GM12878 (cell line): ENCODE measurements around the gene FAM163B. TPM values are rescaled to one million over a fixed set of nuclear protein-coding genes. Genes with fewer than 3 reads are reported as not detected.

Experiments used
- ATAC-seq: fragments of 200-7000 bp; cut with Tn5 transposase; 3 replicates; pipeline ENCODE4 v1.9.1; 2020; ENCODE audit warnings: mild to moderate bottlenecking, moderate library complexity
- BruUV-seq: library from RNA; stranded (reverse); fragments of 400-500 nt; replicated peaks from 2 replicates; lab custom pipeline; 2021; lab: Mats Ljungman, UMichigan
- CTCF ChIA-PET: fragments of 300-600 bp; sonication (Branson Sonifier 250); formaldehyde crosslinking; extraction: SDS; loops from one replicate; lab custom pipeline; 2021; ENCODE audit warnings: inconsistent platforms; lab: Yijun Ruan, JAX
- POLR2A ChIA-PET: fragments of 350-600 bp; formaldehyde crosslinking; extraction: SDS; loops from one replicate; lab custom pipeline; 2021; ENCODE audit warnings: inconsistent platforms; lab: Charles Lee
- RAD21 ChIA-PET: fragments of 300-600 bp; sonication (Branson Sonifier 250); formaldehyde crosslinking; loops from one replicate; lab custom pipeline; 2023; ENCODE audit warnings: antibody characterized with exemption; ENCODE audit not compliant: unreplicated experiment; lab: Charles Lee
- SMC1A ChIA-PET: fragments of 300-600 bp; sonication (Branson Sonifier 250); formaldehyde crosslinking; loops from one replicate; lab custom pipeline; 2023; ENCODE audit not compliant: unreplicated experiment, uncharacterized antibody; lab: Charles Lee
- DNase-seq: peaks from one replicate; pipeline ENCODE4 v3.0.0-alpha.2; 2011; ENCODE audit warnings: low read depth, low spot score
- FAIRE-seq: peaks from 3 replicates; lab custom pipeline; 2011; peaks lifted over from hg19 to GRCh38; lab: Jason Lieb, UNC
- H2AFZ ChIP-seq: 2 replicates; pipeline ENCODE4 v1.6.0; 2011; ENCODE audit warnings: low read depth, low read length, control low read depth; ENCODE audit not compliant: control insufficient read depth
- H3K27ac ChIP-seq: 2 replicates; pipeline ENCODE4 v1.5.1; 2011; ENCODE audit warnings: control low read depth; ENCODE audit not compliant: control insufficient read depth, insufficient read depth
- H3K27me3 ChIP-seq, 2 experiments: replicated peaks in 1 of 2; 2 replicates each; pipeline versions ENCODE4 v1.6.0 to v1.6.1; 2011; ENCODE audit warnings: low read length in 1 of 2; ENCODE audit not compliant: control insufficient read depth in 2 of 2, insufficient read depth in 2 of 2
- H3K36me3 ChIP-seq, 2 experiments: 2 replicates each; pipeline ENCODE4 v1.5.1; 2011; ENCODE audit warnings: low read length in 1 of 2; ENCODE audit not compliant: control insufficient read depth in 2 of 2, insufficient read depth in 2 of 2
- H3K4me1 ChIP-seq: 2 replicates; pipeline ENCODE4 v1.6.1; 2011; ENCODE audit warnings: mild to moderate bottlenecking, low read length, moderate library complexity, mixed read lengths; ENCODE audit not compliant: control insufficient read depth, insufficient read depth
- H3K4me2 ChIP-seq: 2 replicates; pipeline ENCODE4 v1.6.0; 2011; ENCODE audit warnings: control low read depth; ENCODE audit not compliant: control insufficient read depth, insufficient read depth
- H3K4me3 ChIP-seq: fragments of 200-600 bp; sonication (generic); 2 replicates; pipeline ENCODE4 v1.5.1; 2016
- H3K79me2 ChIP-seq: 2 replicates; pipeline ENCODE4 v1.6.0; 2011; ENCODE audit warnings: low read length; ENCODE audit not compliant: control insufficient read depth, insufficient read depth
- H3K9ac ChIP-seq: 2 replicates; pipeline ENCODE4 v1.8.0; 2011; ENCODE audit warnings: low read length, control low read depth, mixed read lengths; ENCODE audit not compliant: control insufficient read depth, insufficient read depth
- H3K9me3 ChIP-seq: replicated peaks from 3 replicates; pipeline ENCODE4 v1.5.1; 2011; ENCODE audit warnings: mild to moderate bottlenecking, low read length; ENCODE audit not compliant: control insufficient read depth, insufficient read depth
- H4K20me1 ChIP-seq: 2 replicates; pipeline ENCODE4 v1.6.0; 2011; ENCODE audit not compliant: control insufficient read depth, insufficient read depth
- E4F1 ChIP-seq: fragments of 450-650 bp; IDR thresholded peaks from 2 replicates; pipeline ENCODE4 v1.6.1; 2018; ENCODE audit warnings: borderline replicate concordance, mild to moderate bottlenecking; ENCODE audit not compliant: partially characterized antibody
- GATAD2B ChIP-seq: fragments of 450-650 bp; conservative IDR thresholded peaks from 2 replicates; pipeline ENCODE4 v1.6.1; 2017; ENCODE audit warnings: low read depth, mild to moderate bottlenecking, moderate library complexity
- JUND ChIP-seq: IDR thresholded peaks from 2 replicates; pipeline ENCODE4 v1.6.1; 2012; ENCODE audit warnings: low read depth, mild to moderate bottlenecking, low read length, improper control_type of control experiment, moderate library complexity
- LARP7 ChIP-seq: fragments of 450-650 bp; IDR thresholded peaks from 2 replicates; pipeline ENCODE4 v1.6.1; 2017; ENCODE audit warnings: mild to moderate bottlenecking
- POLR2AphosphoS2 ChIP-seq: IDR thresholded peaks from 2 replicates; pipeline ENCODE4 v1.6.1; 2011; ENCODE audit warnings: low read depth, mild to moderate bottlenecking, low read length, improper control_type of control experiment, moderate library complexity
- SPI1 ChIP-seq: IDR thresholded peaks from 2 replicates; pipeline ENCODE4 v1.6.1; 2011; ENCODE audit warnings: low read depth, mild to moderate bottlenecking, low read length, moderate library complexity, borderline replicate concordance; ENCODE audit not compliant: insufficient read depth
- SRF ChIP-seq, 2 experiments: IDR thresholded peaks; 2 replicates each; pipeline ENCODE4 v1.6.1; 2011; ENCODE audit warnings: low read depth in 2 of 2, low read length in 2 of 2, mild to moderate bottlenecking in 1 of 2, moderate library complexity in 1 of 2
- ZNF207 ChIP-seq: fragments of 450-650 bp; IDR thresholded peaks from 2 replicates; pipeline ENCODE4 v1.6.1; 2014; ENCODE audit warnings: antibody characterized with exemption, mild to moderate bottlenecking, borderline replicate concordance
- ZNF274 ChIP-seq: IDR thresholded peaks from one replicate; pipeline ENCODE4 v1.8.0; 2011; ENCODE audit not compliant: insufficient read length, insufficient read depth
- ZNF384 ChIP-seq: IDR thresholded peaks from 2 replicates; pipeline ENCODE4 v1.6.1; 2012; ENCODE audit warnings: low read depth, mild to moderate bottlenecking, low read length, improper control_type of control experiment, borderline replicate concordance
- WGBS: methylation state at CpG from one replicate; pipeline ENCODE4 v1.1.6; 2016; ENCODE audit warnings: low lambda C conversion rate; ENCODE audit not compliant: insufficient replicate concordance, insufficient coverage; ENCODE audit errors: missing lambda C conversion rate; 5-methylcytosine and 5-hydroxymethylcytosine counted together
- in situ Hi-C: fragments of 300-500 bp; cut with MboI; formaldehyde crosslinking; loops from 9 replicates; pipeline ENCODE4 v1.14.3; 2018; ENCODE audit warnings: mixed read lengths
- intact Hi-C: fragments of 100-400 bp; cut with micrococcal nuclease; formaldehyde crosslinking; loops from one replicate; pipeline ENCODE4 v1.14.2; 2022; ENCODE audit not compliant: unreplicated experiment
- polyA plus RNA-seq, 11 experiments: library from polyadenylated mRNA; depleted of rRNA in 4 of 11; unstranded in 6 of 11; stranded (reverse) in 5 of 11; fragments of >200 nt; fragmentation: Nextera tagmentation in 4 of 11; fragmentation: Illumina TruSeq in 1 of 11; extraction: Ambion mirVana in 4 of 11; extraction: Trizol in 1 of 11; gene quantifications; 1 replicate in 1 of 11; 2 replicates in 10 of 11; pipeline versions ENCODE4 v1.2.1 to v1.2.3, GENCODE V29; 2011 to 2016; ENCODE audit warnings: inconsistent platforms in 2 of 11, missing spikeins in 2 of 11, low read depth in 1 of 11
- total RNA-seq, 4 experiments: library from RNA; depleted of rRNA in 3 of 4; stranded (reverse); fragments of >200 nt in 3 of 4; fragmentation: Illumina TruSeq in 1 of 4; extraction: Trizol in 1 of 4; gene quantifications; 2 replicates each; pipeline versions ENCODE4 v1.2.1 to v1.2.3, GENCODE V29; 2013 to 2021
- TF ChIP-seq, protein P1 (sequence below): fragments of 450-650 bp; conservative IDR thresholded peaks from 2 replicates; pipeline ENCODE4 v1.6.1; 2017; ENCODE audit warnings: mild to moderate bottlenecking, moderate library complexity

Gene FAM163B
- total and polyA plus RNA-seq, 10 of the 15 experiments (the other 5 are each of a cell fraction or from before 2014, with no cell fraction given): not detected

DNA sequence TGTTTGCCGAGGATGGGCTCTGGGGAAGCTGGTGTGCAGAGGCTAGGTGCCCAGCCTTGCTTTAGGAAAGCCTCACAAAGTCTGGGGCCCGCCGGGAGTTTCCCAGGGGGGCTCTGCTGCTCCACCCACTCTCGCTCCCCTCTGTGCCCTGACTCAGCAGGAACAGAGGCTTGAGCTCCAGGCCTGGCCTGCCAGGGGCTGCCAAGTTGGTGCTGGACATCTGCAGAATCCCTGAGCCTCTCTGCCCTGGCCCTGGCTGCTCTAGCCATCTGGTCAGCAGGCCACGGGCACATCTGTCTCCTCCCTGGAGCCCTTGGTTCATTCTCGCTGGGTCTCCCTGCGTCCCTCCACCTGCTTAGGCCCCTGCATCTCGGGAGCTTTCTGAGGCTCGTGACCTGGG, 75.3 kb downstream of the FAM163B start:
- ATAC-seq (no peak), DNase-seq (no peak), FAIRE-seq (no peak)
- no peak for TF ChIP-seq SPI1
- TF ChIP-seq GATAD2B: no peak
- no peak for TF ChIP-seq POLR2AphosphoS2
- TF ChIP-seq JUND: no peak
- TF ChIP-seq, protein P1, sequence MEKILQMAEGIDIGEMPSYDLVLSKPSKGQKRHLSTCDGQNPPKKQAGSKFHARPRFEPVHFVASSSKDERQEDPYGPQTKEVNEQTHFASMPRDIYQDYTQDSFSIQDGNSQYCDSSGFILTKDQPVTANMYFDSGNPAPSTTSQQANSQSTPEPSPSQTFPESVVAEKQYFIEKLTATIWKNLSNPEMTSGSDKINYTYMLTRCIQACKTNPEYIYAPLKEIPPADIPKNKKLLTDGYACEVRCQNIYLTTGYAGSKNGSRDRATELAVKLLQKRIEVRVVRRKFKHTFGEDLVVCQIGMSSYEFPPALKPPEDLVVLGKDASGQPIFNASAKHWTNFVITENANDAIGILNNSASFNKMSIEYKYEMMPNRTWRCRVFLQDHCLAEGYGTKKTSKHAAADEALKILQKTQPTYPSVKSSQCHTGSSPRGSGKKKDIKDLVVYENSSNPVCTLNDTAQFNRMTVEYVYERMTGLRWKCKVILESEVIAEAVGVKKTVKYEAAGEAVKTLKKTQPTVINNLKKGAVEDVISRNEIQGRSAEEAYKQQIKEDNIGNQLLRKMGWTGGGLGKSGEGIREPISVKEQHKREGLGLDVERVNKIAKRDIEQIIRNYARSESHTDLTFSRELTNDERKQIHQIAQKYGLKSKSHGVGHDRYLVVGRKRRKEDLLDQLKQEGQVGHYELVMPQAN: no peak
- no peak for TF ChIP-seq ZNF207
- TF ChIP-seq SRF (IDR thresholded peaks at IDR 0.05; ENCODE audit: low read depth in 2 of 2, low read length in 2 of 2): no peak
- TF ChIP-seq ZNF274: no peak
- no peak for TF ChIP-seq LARP7
- no peak for TF ChIP-seq ZNF384
- no peak for TF ChIP-seq E4F1
- RAD21 ChIA-PET: interaction anchor here (1.6 to 1.7 kb wide), 2 partner anchors 46 to 193 kb away, joined by 3 to 5 read pairs; no protein-coding TSS in a partner anchor
- Histone ChIP-seq H3K9ac (no peak overlapping the region), H3K79me2 (no peaks in the 10 kb centered on the region), H2AFZ (no peak overlapping the region), H3K27ac (no peak overlapping the region), H3K36me3 (no peaks in the 10 kb centered on the region), H3K9me3 (no peaks in the 10 kb centered on the region), H3K4me3 (no peak overlapping the region), H3K27me3 (peaks cover 8 to 10% of the 10 kb centered on the region in 2 experiments; a peak in 2 of 4 replicates), H3K4me1 (no peaks in the 10 kb centered on the region), H4K20me1 (no peaks in the 10 kb centered on the region), H3K4me2 (no peak overlapping the region)
- in situ Hi-C loops: loop anchor here (25.0 kb wide), 1 partner anchor 478 kb away; no protein-coding TSS in a partner anchor
- CTCF ChIA-PET: interaction anchor here (0.7 to 0.8 kb wide), 2 partner anchors 71 to 193 kb away, joined by 3 to 4 read pairs; no protein-coding TSS in a partner anchor
- WGBS: 20% methylated on average over 9 of the region's 9 CpGs
- POLR2A ChIA-PET: no interaction called here
- intact Hi-C loops: loop anchor here (2.0 kb wide), 1 partner anchor 193 kb away; no protein-coding TSS in a partner anchor
- BruUV-seq: no TSS peak
- SMC1A ChIA-PET: no interaction called here
